IMR-90 (cell line): Measurements from ENCODE around the gene GLIS1. TPM values are rescaled to one million over a fixed set of nuclear protein-coding genes. Genes with fewer than 3 reads are reported as not detected.

Experiments used
- ATAC-seq: fragments of 200-7000 bp; cut with Tn5 transposase; 2 replicates; pipeline ENCODE4 v1.9.1; 2020; ENCODE audit warnings: low read depth, mild to moderate bottlenecking, moderate library complexity
- BruUV-seq: library from RNA; stranded (reverse); fragments of 400-500 nt; replicated peaks from 2 replicates; lab custom pipeline; 2021; lab: Mats Ljungman, UMichigan
- CTCF ChIA-PET: fragments of 300-600 bp; formaldehyde crosslinking; extraction: SDS; loops from one replicate; lab custom pipeline; 2021; ENCODE audit warnings: antibody characterized with exemption; lab: Yijun Ruan, JAX
- POLR2A ChIA-PET: fragments of 300-600 bp; sonication (Branson Sonifier 250); formaldehyde crosslinking; loops from one replicate; lab custom pipeline; 2022; ENCODE audit warnings: antibody characterized with exemption; ENCODE audit not compliant: unreplicated experiment; lab: Charles Lee
- DNase-seq: peaks from one replicate; pipeline ENCODE4 v3.0.0; 2013
- H2AFZ ChIP-seq: replicated peaks from 2 replicates; pipeline ENCODE3; 2013; ENCODE audit warnings: low read length, mild to moderate bottlenecking; ENCODE audit not compliant: poor library complexity
- H2AK5ac ChIP-seq: 2 replicates; pipeline ENCODE4 v1.6.1; 2013; ENCODE audit warnings: low read depth, low read length, inconsistent platforms
- H2AK9ac ChIP-seq: replicated peaks from 2 replicates; pipeline ENCODE3; 2013; ENCODE audit warnings: mild to moderate bottlenecking, low read depth, low read length, moderate library complexity; ENCODE audit not compliant: poor library complexity
- H2BK120ac ChIP-seq: 2 replicates; pipeline ENCODE4 v1.6.1; 2013; ENCODE audit warnings: low read depth, low read length, inconsistent platforms
- H2BK15ac ChIP-seq: 3 replicates; pipeline ENCODE4 v1.6.1; 2013; ENCODE audit warnings: low read depth, low read length, inconsistent platforms
- H2BK20ac ChIP-seq: 2 replicates; pipeline ENCODE4 v1.6.1; 2013; ENCODE audit warnings: low read depth, mild to moderate bottlenecking, inconsistent platforms, low read length, moderate library complexity
- H2BK5ac ChIP-seq: 2 replicates; pipeline ENCODE4 v1.6.1; 2013; ENCODE audit warnings: mild to moderate bottlenecking, low read depth, low read length, inconsistent platforms; ENCODE audit not compliant: poor library complexity, severe bottlenecking
- H3K14ac ChIP-seq: replicated peaks from 2 replicates; pipeline ENCODE4 v1.6.1; 2013; ENCODE audit warnings: low read depth, low read length, inconsistent platforms
- H3K18ac ChIP-seq: 2 replicates; pipeline ENCODE4 v1.6.1; 2013; ENCODE audit warnings: low read depth, low read length, control low read depth
- H3K23ac ChIP-seq: 2 replicates; pipeline ENCODE4 v1.6.1; 2013; ENCODE audit warnings: low read depth, low read length, inconsistent platforms
- H3K27ac ChIP-seq: 2 replicates; pipeline ENCODE4 v1.5.1; 2013; ENCODE audit warnings: mild to moderate bottlenecking, control low read depth, low read length; ENCODE audit not compliant: insufficient read depth
- H3K27me3 ChIP-seq: 2 replicates; pipeline ENCODE4 v1.6.1; 2013; ENCODE audit warnings: low read length; ENCODE audit not compliant: control insufficient read depth, insufficient read depth
- H3K36me3 ChIP-seq: 2 replicates; pipeline ENCODE4 v1.6.1; 2013; ENCODE audit warnings: low read length, mixed read lengths; ENCODE audit not compliant: control insufficient read depth, insufficient read depth
- H3K4ac ChIP-seq: 2 replicates; pipeline ENCODE4 v1.6.1; 2013; ENCODE audit warnings: low read depth, low read length, inconsistent platforms
- H3K4me1 ChIP-seq: 2 replicates; pipeline ENCODE4 v1.6.1; 2013; ENCODE audit warnings: low read length, mixed read lengths; ENCODE audit not compliant: control insufficient read depth, insufficient read depth
- H3K4me2 ChIP-seq: 2 replicates; pipeline ENCODE4 v1.6.1; 2013; ENCODE audit warnings: low read depth, mild to moderate bottlenecking, control low read depth, low read length, moderate library complexity
- H3K4me3 ChIP-seq: 2 replicates; pipeline ENCODE4 v1.5.1; 2013; ENCODE audit warnings: low read depth, mild to moderate bottlenecking, control low read depth, low read length, moderate library complexity; ENCODE audit not compliant: insufficient read depth
- H3K56ac ChIP-seq: 2 replicates; pipeline ENCODE4 v1.6.1; 2013; ENCODE audit warnings: low read length, inconsistent platforms; ENCODE audit not compliant: insufficient read depth; ENCODE audit errors: extremely low read depth
- H3K79me1 ChIP-seq, 2 experiments: 2 replicates each; pipeline ENCODE4 v1.6.1; 2013; ENCODE audit warnings: low read length in 2 of 2, inconsistent platforms in 1 of 2, low read depth in 1 of 2
- H3K9ac ChIP-seq: 2 replicates; pipeline ENCODE4 v1.6.1; 2013; ENCODE audit warnings: low read depth, low read length, control low read depth
- H3K9me1 ChIP-seq: 2 replicates; pipeline ENCODE4 v1.6.1; 2013; ENCODE audit warnings: low read length, inconsistent platforms; ENCODE audit not compliant: insufficient read depth
- H3K9me3 ChIP-seq: 2 replicates; pipeline ENCODE4 v1.6.1; 2013; ENCODE audit warnings: low read length; ENCODE audit not compliant: control insufficient read depth, insufficient read depth
- H4K20me1 ChIP-seq: 2 replicates; pipeline ENCODE4 v1.6.1; 2013; ENCODE audit warnings: low read length, inconsistent platforms; ENCODE audit not compliant: insufficient read depth
- H4K5ac ChIP-seq: 2 replicates; pipeline ENCODE4 v1.6.1; 2013; ENCODE audit warnings: mild to moderate bottlenecking, low read depth, low read length, control low read depth
- H4K8ac ChIP-seq, 2 experiments: 2 replicates each; pipeline ENCODE4 v1.6.1; 2013; ENCODE audit warnings: low read depth in 2 of 2, low read length in 2 of 2, control low read depth in 1 of 2, inconsistent platforms in 1 of 2
- H4K91ac ChIP-seq: 2 replicates; pipeline ENCODE4 v1.6.1; 2013; ENCODE audit warnings: low read depth, low read length, inconsistent platforms; ENCODE audit not compliant: insufficient read depth
- BHLHE40 ChIP-seq: fragments of 150-350 bp; IDR thresholded peaks from 2 replicates; pipeline ENCODE4 v1.6.1; 2016; ENCODE audit warnings: mild to moderate bottlenecking, low read depth, low read length
- CEBPB ChIP-seq: IDR thresholded peaks from 2 replicates; pipeline ENCODE4 v1.6.1; 2012; ENCODE audit warnings: low read depth, low read length, improper control_type of control experiment
- CHD1 ChIP-seq: IDR thresholded peaks from 2 replicates; pipeline ENCODE4 v1.6.1; 2012; ENCODE audit warnings: low read depth, low read length, improper control_type of control experiment
- ELK1 ChIP-seq: fragments of 150-350 bp; IDR thresholded peaks from 2 replicates; pipeline ENCODE4 v1.6.1; 2016; ENCODE audit warnings: low read depth, mild to moderate bottlenecking, low read length, moderate library complexity, borderline replicate concordance
- FOS ChIP-seq: fragments of 150-350 bp; IDR thresholded peaks from 2 replicates; pipeline ENCODE4 v1.6.1; 2016; ENCODE audit warnings: low read depth, low read length
- MAZ ChIP-seq: IDR thresholded peaks from 2 replicates; pipeline ENCODE4 v1.6.1; 2012; ENCODE audit warnings: low read depth, mild to moderate bottlenecking, low read length, improper control_type of control experiment, moderate library complexity, borderline replicate concordance
- NFE2L2 ChIP-seq: fragments of 150-350 bp; IDR thresholded peaks from 2 replicates; pipeline ENCODE4 v1.6.1; 2016; ENCODE audit warnings: low read depth, mild to moderate bottlenecking, low read length
- POLR2A ChIP-seq: IDR thresholded peaks from 2 replicates; pipeline ENCODE4 v1.6.1; 2012; ENCODE audit warnings: mild to moderate bottlenecking, low read depth, low read length
- WGBS, 2 experiments: methylation state at CpG; one replicate each; pipeline versions ENCODE4 v1.1.5 to v1.1.7; 2013; ENCODE audit warnings: missing lambda C conversion rate in 2 of 2; ENCODE audit not compliant: insufficient read length in 1 of 2; ENCODE audit errors: extremely low coverage in 2 of 2; 5-methylcytosine and 5-hydroxymethylcytosine counted together
- dilution Hi-C: fragments of 300-500 bp; cut with HindIII; formaldehyde crosslinking; loops from one replicate; pipeline ENCODE4 v1.14.3; 2018; ENCODE audit warnings: low sequenced_read_pairs; ENCODE audit not compliant: unreplicated experiment
- in situ Hi-C: fragments of 300-500 bp; cut with MboI; formaldehyde crosslinking; loops from 3 replicates; pipeline ENCODE4 v1.14.3; 2019; ENCODE audit warnings: low sequenced_read_pairs, inconsistent platforms, mixed read lengths
- intact Hi-C: fragments of 100-400 bp; cut with micrococcal nuclease; formaldehyde crosslinking; loops from 2 replicates; pipeline ENCODE4 v1.10.0; 2022
- polyA plus RNA-seq, 3 experiments: library from polyadenylated mRNA; depleted of rRNA; stranded (reverse); fragments of >200 nt; gene quantifications; 2 replicates each; pipeline ENCODE4 v1.2.3, GENCODE V29; 2012; ENCODE audit warnings: low replicate concordance in 1 of 3
- total RNA-seq: library from RNA; depleted of rRNA; stranded (reverse); fragments of >200 nt; gene quantifications from 2 replicates; pipeline ENCODE4 v1.2.3, GENCODE V29; 2012

The GLIS1 gene
- total and polyA plus RNA-seq, 2 of the 4 experiments (the other 2 are of a cell fraction), result 0.18 to 2.3 TPM

GRCh38 chr1:53486395-53487026, 252.5 kb downstream of the GLIS1 start:
- H3K9ac ChIP-seq, result no peak overlapping the region
- no peaks in the 10 kb centered on the region; the same call in 1 of the 2 replicates for H3K4me1 ChIP-seq
- 100% methylated on average over 1 of the region's 9 CpGs; no CpG with 5 or more reads in 1 of the 2 experiments for WGBS, 2 experiments
- no peak overlapping the region for H3K56ac ChIP-seq
- no peak overlapping the region for H2AK5ac ChIP-seq
- no TSS peak for BruUV-seq
- H4K5ac ChIP-seq, result no peak overlapping the region
- no peak overlapping the region for H4K8ac ChIP-seq
- peak overlapping the region; percentile 67 for H2AK9ac ChIP-seq
- POLR2A ChIA-PET, result no interaction called here
- H2BK20ac ChIP-seq, result no peak overlapping the region
- no peak overlapping the region for H2BK5ac ChIP-seq
- H3K36me3 ChIP-seq, result no peaks in the 10 kb centered on the region
- CTCF ChIA-PET, result interaction anchor here (0.6 to 2.3 kb wide), 5 partner anchors 108 to 389 kb away, joined by 3 to 12 read pairs (median 3); no protein-coding TSS in a partner anchor
- no peaks in the 10 kb centered on the region for H3K79me1 ChIP-seq
- intact Hi-C loops, result loop anchor here (5.0 kb wide), 3 partner anchors 201 to 461 kb away; partner anchors contain the start of genes IFT25 and LRRC42
- H3K4ac ChIP-seq, result no peak overlapping the region
- TF ChIP-seq CEBPB, result no peak
- no peak for TF ChIP-seq BHLHE40
- no peak for TF ChIP-seq CHD1
- TF ChIP-seq FOS, result no peak
- TF ChIP-seq POLR2A, result no peak
- no peak for TF ChIP-seq NFE2L2
- TF ChIP-seq MAZ, result no peak
- no peak for TF ChIP-seq ELK1
- DNase-seq (no peak), ATAC-seq (no peak)
- peaks cover 5% of the 10 kb centered on the region for H3K9me3 ChIP-seq
- H2BK120ac ChIP-seq, result no peak overlapping the region
- peaks cover 43% of the 10 kb centered on the region for H3K27me3 ChIP-seq
- H2BK15ac ChIP-seq, result no peak overlapping the region
- H3K18ac ChIP-seq, result no peak overlapping the region
- H4K91ac ChIP-seq, result no peak overlapping the region
- no peak overlapping the region for H3K23ac ChIP-seq
- dilution Hi-C loops, result no loop called here
- in situ Hi-C loops, result loop anchor here (5.0 kb wide), 1 partner anchor 271 kb away; no protein-coding TSS in a partner anchor
- no peak overlapping the region for H2AFZ ChIP-seq
- no peak overlapping the region for H3K14ac ChIP-seq
- H4K20me1 ChIP-seq, result no peaks in the 10 kb centered on the region
- no peak overlapping the region for H3K4me2 ChIP-seq
- H3K9me1 ChIP-seq, result no peaks in the 10 kb centered on the region
- no peak overlapping the region for H3K27ac ChIP-seq
- no peak overlapping the region for H3K4me3 ChIP-seq
